H1 (cell line): ENCODE data around the gene SCAND1. TPM values are rescaled to one million over a fixed set of nuclear protein-coding genes. Genes with fewer than 3 reads are reported as not detected.

ENCODE experiments used
- CTCF ChIA-PET: fragments of 300-600 bp; sonication (Branson Sonifier 250); formaldehyde crosslinking; loops from one replicate; lab custom pipeline; 2021; ENCODE audit not compliant: partially characterized antibody; lab: Charles Lee
- POLR2A ChIA-PET: fragments of 300-600 bp; sonication (Branson Sonifier 250); formaldehyde crosslinking; loops from one replicate; lab custom pipeline; 2021; ENCODE audit warnings: inconsistent platforms; ENCODE audit not compliant: partially characterized antibody; lab: Charles Lee
- DNase-seq, 2 experiments: peaks; one replicate each; pipeline versions ENCODE4 v3.0.0 to v3.0.0-alpha.2; 2010 to 2022; ENCODE audit warnings: low spot score in 2 of 2, low read depth in 1 of 2, mixed read lengths in 1 of 2
- FAIRE-seq: peaks from 2 replicates; lab custom pipeline; 2011; peaks lifted over from hg19 to GRCh38; lab: Jason Lieb, UNC
- H2AFZ ChIP-seq: 2 replicates; pipeline ENCODE4 v1.8.1; 2012; ENCODE audit warnings: low read length, inconsistent platforms
- H2AK5ac ChIP-seq: 2 replicates; pipeline ENCODE4 v1.6.1; 2013; ENCODE audit warnings: low read depth, low read length
- H2BK120ac ChIP-seq: replicated peaks from 2 replicates; pipeline ENCODE3; 2013; ENCODE audit warnings: low read depth, low read length, inconsistent platforms
- H2BK12ac ChIP-seq: 2 replicates; pipeline ENCODE4 v1.6.1; 2013; ENCODE audit warnings: low read depth, low read length
- H2BK15ac ChIP-seq: 2 replicates; pipeline ENCODE4 v1.6.1; 2013; ENCODE audit warnings: low read length
- H2BK20ac ChIP-seq: 2 replicates; pipeline ENCODE4 v1.6.1; 2013; ENCODE audit warnings: low read length
- H2BK5ac ChIP-seq: 2 replicates; pipeline ENCODE4 v1.6.1; 2013; ENCODE audit warnings: low read depth, low read length
- H3K14ac ChIP-seq: 2 replicates; pipeline ENCODE4 v1.6.1; 2013; ENCODE audit warnings: inconsistent platforms; ENCODE audit not compliant: insufficient read length
- H3K18ac ChIP-seq: 2 replicates; pipeline ENCODE4 v1.6.1; 2013; ENCODE audit warnings: low read length; ENCODE audit errors: extremely low read depth
- H3K23ac ChIP-seq: 2 replicates; pipeline ENCODE4 v1.6.1; 2013; ENCODE audit warnings: inconsistent platforms; ENCODE audit not compliant: insufficient read length
- H3K23me2 ChIP-seq: 2 replicates; pipeline ENCODE4 v1.6.1; 2013; ENCODE audit warnings: low read depth, low read length
- H3K27ac ChIP-seq: 2 replicates; pipeline ENCODE4 v1.6.1; 2011; ENCODE audit warnings: low read depth, low read length, inconsistent platforms
- H3K27me3 ChIP-seq, 4 experiments: replicated peaks in 1 of 4; 1 replicate in 1 of 4; 2 replicates in 3 of 4; pipeline versions ENCODE4 v1.6.1 to v1.8.1; 2011 to 2013; ENCODE audit warnings: low read length in 3 of 4, mild to moderate bottlenecking in 3 of 4, inconsistent platforms in 2 of 4, mixed read lengths in 2 of 4, moderate library complexity in 1 of 4; ENCODE audit not compliant: control insufficient read depth in 3 of 4, insufficient read depth in 3 of 4; ENCODE audit errors: extremely low read depth in 1 of 4
- H3K36me3 ChIP-seq, 4 experiments: 2 replicates each; pipeline versions ENCODE4 v1.6.1 to v1.8.1; 2011 to 2013; ENCODE audit warnings: mild to moderate bottlenecking in 4 of 4, low read length in 3 of 4, moderate library complexity in 2 of 4, control low read depth in 1 of 4, inconsistent platforms in 1 of 4; ENCODE audit not compliant: insufficient read depth in 4 of 4, control insufficient read depth in 2 of 4
- H3K4ac ChIP-seq: replicated peaks from 2 replicates; pipeline ENCODE3; 2013; ENCODE audit warnings: low read length, low read depth, mixed read lengths, inconsistent platforms; ENCODE audit not compliant: insufficient read length
- H3K4me1 ChIP-seq, 4 experiments: replicated peaks in 1 of 4; 1 replicate in 1 of 4; 2 replicates in 3 of 4; pipeline versions ENCODE4 v1.6.1 to v1.8.1; 2011 to 2013; ENCODE audit warnings: low read length in 3 of 4, inconsistent platforms in 2 of 4, mixed read lengths in 1 of 4; ENCODE audit not compliant: insufficient read depth in 4 of 4, control insufficient read depth in 3 of 4
- H3K4me2 ChIP-seq, 2 experiments: 2 replicates each; pipeline versions ENCODE4 v1.6.1 to v1.8.1; 2011 to 2013; ENCODE audit warnings: low read depth in 2 of 2, low read length in 2 of 2, control low read depth in 1 of 2, inconsistent platforms in 1 of 2, mild to moderate bottlenecking in 1 of 2; ENCODE audit not compliant: insufficient read depth in 1 of 2
- H3K4me3 ChIP-seq, 4 experiments: fragments of 200-600, 300-600 bp in 1 of 4; sonication (generic), shearing (Covaris generic), sonication (Bioruptor Twin) in 1 of 4; 2 replicates each; pipeline versions ENCODE4 v1.5.1 to v1.8.1; 2011 to 2016; ENCODE audit warnings: low read length in 4 of 4, low read depth in 3 of 4, control low read depth in 2 of 4, inconsistent platforms in 2 of 4, mild to moderate bottlenecking in 2 of 4, mixed read lengths in 1 of 4, moderate library complexity in 1 of 4; ENCODE audit not compliant: insufficient read depth in 2 of 4; ENCODE audit errors: extremely low read depth in 1 of 4
- H3K56ac ChIP-seq: replicated peaks from 2 replicates; pipeline ENCODE3; 2013; ENCODE audit warnings: low read depth, mild to moderate bottlenecking, mixed read lengths, low read length, inconsistent platforms; ENCODE audit not compliant: insufficient read length
- H3K79me1 ChIP-seq: 2 replicates; pipeline ENCODE4 v1.6.1; 2013; ENCODE audit warnings: low read depth, low read length, control low read depth
- H3K79me2 ChIP-seq, 2 experiments: 2 replicates each; pipeline versions ENCODE4 v1.6.1 to v1.8.1; 2012 to 2013; ENCODE audit warnings: low read length in 2 of 2, mild to moderate bottlenecking in 2 of 2, inconsistent platforms in 1 of 2; ENCODE audit not compliant: insufficient read depth in 2 of 2, control insufficient read depth in 1 of 2
- H3K9ac ChIP-seq, 4 experiments: replicated peaks in 1 of 4; 1 replicate in 1 of 4; 2 replicates in 3 of 4; pipeline versions ENCODE4 v1.6.1 to v1.8.1; 2011 to 2013; ENCODE audit warnings: low read depth in 3 of 4, low read length in 3 of 4, control low read depth in 2 of 4, mild to moderate bottlenecking in 2 of 4, moderate library complexity in 2 of 4, inconsistent platforms in 1 of 4; ENCODE audit errors: extremely low read depth in 1 of 4
- H3K9me3 ChIP-seq, 2 experiments: 2 replicates each; pipeline versions ENCODE4 v1.6.1 to v1.8.1; 2012 to 2013; ENCODE audit warnings: mild to moderate bottlenecking in 2 of 2, moderate library complexity in 2 of 2, control low read depth in 1 of 2, inconsistent platforms in 1 of 2, low read depth in 1 of 2, low read length in 1 of 2, mixed read lengths in 1 of 2; ENCODE audit not compliant: insufficient read depth in 2 of 2
- H4K20me1 ChIP-seq, 2 experiments: replicated peaks in 1 of 2; 2 replicates each; pipeline versions ENCODE3 to v1.8.1; 2011 to 2013; ENCODE audit warnings: inconsistent platforms in 2 of 2, low read length in 2 of 2, mild to moderate bottlenecking in 1 of 2; ENCODE audit not compliant: insufficient read depth in 2 of 2, control insufficient read depth in 1 of 2
- H4K5ac ChIP-seq: 2 replicates; pipeline ENCODE4 v1.6.1; 2013; ENCODE audit warnings: low read length, low read depth, mixed read lengths, inconsistent platforms; ENCODE audit not compliant: insufficient read length
- H4K8ac ChIP-seq: 2 replicates; pipeline ENCODE4 v1.8.0; 2013; ENCODE audit warnings: mild to moderate bottlenecking, moderate library complexity, low read length, inconsistent platforms; ENCODE audit not compliant: insufficient read depth; ENCODE audit errors: extremely low read depth
- H4K91ac ChIP-seq: replicated peaks from 2 replicates; pipeline ENCODE3; 2013; ENCODE audit warnings: low read length, mixed read lengths, inconsistent platforms; ENCODE audit not compliant: insufficient read length
- ATF2 ChIP-seq: IDR thresholded peaks from 2 replicates; pipeline ENCODE4 v1.6.1; 2012; ENCODE audit warnings: low read length, inconsistent platforms
- BACH1 ChIP-seq: IDR thresholded peaks from 2 replicates; pipeline ENCODE4 v1.6.1; 2012; ENCODE audit warnings: low read length, improper control_type of control experiment
- HDAC2 ChIP-seq, 2 experiments: fragments of 300-600 bp in 1 of 2; sonication (generic) in 1 of 2; IDR thresholded peaks; 2 replicates each; pipeline ENCODE4 v1.6.1; 2011 to 2012; ENCODE audit warnings: low read depth in 2 of 2, low read length in 2 of 2, mild to moderate bottlenecking in 2 of 2, moderate library complexity in 2 of 2, borderline replicate concordance in 1 of 2, inconsistent platforms in 1 of 2
- NRF1 ChIP-seq: IDR thresholded peaks from 2 replicates; pipeline ENCODE4 v1.6.1; 2011; ENCODE audit warnings: mild to moderate bottlenecking, low read depth, low read length, improper control_type of control experiment
- POLR2AphosphoS5 ChIP-seq: IDR thresholded peaks from 2 replicates; pipeline ENCODE4 v1.6.1; 2011; ENCODE audit warnings: low read depth, low read length
- RXRA ChIP-seq: IDR thresholded peaks from 2 replicates; pipeline ENCODE4 v1.6.1; 2011; ENCODE audit warnings: low read depth, mild to moderate bottlenecking, low read length, moderate library complexity; ENCODE audit not compliant: insufficient read depth
- SAP30 ChIP-seq: fragments of 300-600 bp; sonication (generic); IDR thresholded peaks from 2 replicates; pipeline ENCODE4 v1.7.1; 2012; ENCODE audit warnings: low read length, moderate library complexity, mild to moderate bottlenecking, inconsistent platforms; ENCODE audit not compliant: insufficient read depth, insufficient replicate concordance
- SP2 ChIP-seq: IDR thresholded peaks from 2 replicates; pipeline ENCODE4 v1.6.1; 2012; ENCODE audit warnings: mild to moderate bottlenecking, low read length, inconsistent platforms
- TAF1 ChIP-seq: IDR thresholded peaks from 2 replicates; pipeline ENCODE4 v1.6.1; 2011; ENCODE audit warnings: mild to moderate bottlenecking, low read depth, low read length
- TAF7 ChIP-seq: optimal IDR thresholded peaks from 2 replicates; pipeline ENCODE3; 2011; ENCODE audit warnings: low read depth, mild to moderate bottlenecking, inconsistent platforms, low read length, moderate library complexity, borderline replicate concordance
- ZNF274 ChIP-seq: IDR thresholded peaks from 2 replicates; pipeline ENCODE4 v1.7.0; 2012; ENCODE audit warnings: low read length, borderline replicate concordance; ENCODE audit errors: extremely low read depth
- WGBS, 2 experiments: shearing (Covaris generic) in 1 of 2; methylation state at CpG; one replicate each; pipeline versions ENCODE4 v1.1.6 to v1.1.7; 2013 to 2015; ENCODE audit warnings: low lambda C conversion rate in 2 of 2, mixed read lengths in 2 of 2, inconsistent platforms in 1 of 2, low coverage in 1 of 2, missing lambda C conversion rate in 1 of 2; ENCODE audit not compliant: insufficient replicate concordance in 2 of 2, insufficient coverage in 1 of 2, insufficient read length in 1 of 2; ENCODE audit errors: extremely low coverage in 1 of 2, missing lambda C conversion rate in 1 of 2; 5-methylcytosine and 5-hydroxymethylcytosine counted together
- polyA plus RNA-seq, 7 experiments: library from polyadenylated mRNA; depleted of rRNA in 3 of 7; stranded (reverse) in 5 of 7; unstranded in 2 of 7; fragments of >200 nt in 5 of 7; fragments of 200-250 nt in 2 of 7; gene quantifications; 1 replicate in 5 of 7; 2 replicates in 1 of 7; 4 replicates in 1 of 7; pipeline versions ENCODE4 v1.2.1 to v1.2.3, GENCODE V29; 2011 to 2013; ENCODE audit warnings: missing spikeins in 2 of 7, mixed read lengths in 2 of 7
- total RNA-seq: library from RNA; stranded (reverse); fragmentation: NEBNext Ultra II Directional; extraction: Animal tissue kit (Norgen Biotek cat#: 25700); gene quantifications from 2 replicates; pipeline ENCODE4 v1.2.1, GENCODE V29; 2021

SCAND1 gene
- total and polyA plus RNA-seq, 2 of the 8 experiments (the other 6 are each of a cell fraction or from before 2014, with no cell fraction given) = 73.1 to 83.7 TPM

- Histone ChIP-seq H4K20me1 (peaks cover 0 to 2% of the 10 kb centered on the region in 2 experiments), H3K56ac (no peak overlapping the region), H3K4me2 (no peak overlapping the region), H4K5ac (no peak overlapping the region), H2AFZ (no peak overlapping the region), H2BK15ac (no peak overlapping the region), H2AK5ac (no peak overlapping the region), H3K27me3 (no peaks in the 10 kb centered on the region), H2BK20ac (no peak overlapping the region), H3K4me1 (peaks cover 4 to 7% (median 4%) of the 10 kb centered on the region in 4 experiments; a peak in 5 of 7 replicates), H2BK5ac (no peak overlapping the region), H3K23me2 (peaks cover 2% of the 10 kb centered on the region; the same call in 1 of the 2 replicates), H3K79me1 (no peaks in the 10 kb centered on the region), H2BK120ac (no peak overlapping the region), H3K9me3 (no peaks in the 10 kb centered on the region), H3K4ac (no peak overlapping the region), H3K18ac (no peak overlapping the region), H4K8ac (no peak overlapping the region), H3K14ac (no peak overlapping the region), H3K79me2 (no peaks in the 10 kb centered on the region), H4K91ac (no peak overlapping the region), H3K27ac (no peak overlapping the region), H3K4me3 (no peak overlapping the region), H3K23ac (no peak overlapping the region), H3K36me3 (peaks cover 4 to 36% (median 14%) of the 10 kb centered on the region in 4 experiments; a peak in 7 of 8 replicates), H2BK12ac (no peak overlapping the region), H3K9ac (no peak overlapping the region)
- DNase-seq = no peak
- ChIA-PET CTCF (interaction anchor here (0.6 to 1.1 kb wide), 2 partner anchors 94 to 210 kb away, joined by 4 to 5 read pairs; no protein-coding TSS in a partner anchor), POLR2A (interaction anchor here (1.4 kb wide), 1 partner anchor 11 kb away, joined by 3 read pairs; no protein-coding TSS in a partner anchor)
- FAIRE-seq = no peak
- WGBS, 2 experiments = 89% methylated on average over 2 of the region's 2 CpGs; no CpG with 5 or more reads in 1 of the 2 experiments
- TF ChIP-seq POLR2AphosphoS5 (no peak), BACH1 (no peak), TAF7 (no peak), NRF1 (no peak), ZNF274 (no peak), ATF2 (no peak), TAF1 (no peak), HDAC2 (IDR thresholded peaks at IDR 0.05; ENCODE audit: borderline replicate concordance in 1 of 2, low read depth in 2 of 2, low read length in 2 of 2) (no peak), RXRA (no peak), SP2 (no peak), SAP30 (no peak)
Observed at GRCh38 chr20:35929301-35929700, 25.0 kb downstream of the SCAND1 start.
